SH-SY5Y (cell line): ENCODE results near the gene PRR12.

ENCODE experiments used
- GATA2 ChIP-seq: IDR thresholded peaks from 2 replicates; pipeline ENCODE4 v1.6.1; 2011; ENCODE audit warnings: mild to moderate bottlenecking, low read depth, low read length
- GATA3 ChIP-seq: IDR thresholded peaks from 2 replicates; pipeline ENCODE4 v1.6.1; 2011; ENCODE audit warnings: low read depth, mild to moderate bottlenecking, low read length, moderate library complexity

- TF ChIP-seq GATA3, result no peak
- no peak for TF ChIP-seq GATA2
Measured at GRCh38 chr19:49542446-49542845, 48.5 kb upstream of the PRR12 start.
